Left renal pelvis (tissue), 4 donors: Measurements from ENCODE around the gene DRAXIN. TPM values are rescaled to one million over a fixed set of nuclear protein-coding genes. Genes with fewer than 3 reads are reported as not detected.

Experiments
- DNase-seq, 4 donors: peaks; one replicate each; pipeline ENCODE4 v3.0.0-alpha.2; 2013; ENCODE audit warnings: low read depth in 4 of 4, low spot score in 3 of 4
- polyA plus RNA-seq, 4 donors: library from polyadenylated mRNA; unstranded; fragments of 120-200 nt; gene quantifications; one replicate each; pipeline ENCODE4 v1.2.1, GENCODE V29; 2013; ENCODE audit not compliant: insufficient read length in 4 of 4

DRAXIN gene
- polyA plus RNA-seq, 4 donors = 0.46 to 1.2 (median 0.95) TPM

GRCh38 chr1:11733306-11733705 is 41.8 kb downstream of the DRAXIN start:
- DNase-seq = no peak

GRCh38 chr1:11735531-11735853 is 44.0 kb downstream of the DRAXIN start:
- DNase-seq = no peak

- DNase-seq = peak; percentile 83 to 87 (median 84)
Measured at GRCh38 chr1:11735854-11736745, 44.6 kb downstream of the DRAXIN start, which contains the start of gene AGTRAP. Gene AGTRAP, plus strand, starts transcription at chr1:11736136. Its CDS starts 73 bp downstream, at chr1:11736209.

GRCh38 chr1:11736746-11737639 is 45.5 kb downstream of the DRAXIN start:
- no peak for DNase-seq

- no peak for DNase-seq
Measured at GRCh38 chr1:11738096-11738495, 46.6 kb downstream of the DRAXIN start.

GRCh38 chr1:11738783-11739182 is 47.3 kb downstream of the DRAXIN start:
- no peak for DNase-seq

- no peak for DNase-seq
Measured at GRCh38 chr1:11740258-11741192, 49.0 kb downstream of the DRAXIN start.

- no peak for DNase-seq
Measured at GRCh38 chr1:11741482-11741881, 50.0 kb downstream of the DRAXIN start.

GRCh38 chr1:11741919-11742558 is 50.5 kb downstream of the DRAXIN start:
- DNase-seq = no peak

- no peak for DNase-seq
Measured at GRCh38 chr1:11744287-11744686, 52.8 kb downstream of the DRAXIN start.

- no peak for DNase-seq
Measured at GRCh38 chr1:11746092-11746491, 54.6 kb downstream of the DRAXIN start.

- DNase-seq = no peak
Measured at GRCh38 chr1:11746795-11747487, 55.4 kb downstream of the DRAXIN start.

GRCh38 chr1:11748294-11749202 is 57.0 kb downstream of the DRAXIN start:
- DNase-seq = no peak

- no peak for DNase-seq
Measured at GRCh38 chr1:11749203-11749689, 57.7 kb downstream of the DRAXIN start.

- DNase-seq = no peak
Measured at GRCh38 chr1:11749996-11750395, 58.5 kb downstream of the DRAXIN start.

GRCh38 chr1:11751087-11751486 is 59.6 kb downstream of the DRAXIN start:
- no peak for DNase-seq

- no peak for DNase-seq
Measured at GRCh38 chr1:11752359-11753088, 61.0 kb downstream of the DRAXIN start.
